Vagina (tissue), 2 donors: ENCODE data around the gene GUCY2C.

Source experiments
- POLR2A ChIP-seq, 2 donors: fragments of 450-650 bp; IDR thresholded peaks; one replicate each; pipeline ENCODE4 v1.6.1; 2017; ENCODE audit warnings: antibody characterized with exemption in 2 of 2, mild to moderate bottlenecking in 2 of 2, moderate library complexity in 2 of 2
- TF ChIP-seq, protein P1 (sequence below), 3 experiments: fragments of 450-650 bp in 2 of 3; fragments of 200-600 bp in 1 of 3; sonication (generic) in 1 of 3; IDR thresholded peaks; one replicate each; pipeline ENCODE4 v1.5.1; 2017 to 2019; ENCODE audit warnings: antibody characterized with exemption in 3 of 3, mild to moderate bottlenecking in 2 of 3, moderate library complexity in 2 of 3

DNA sequence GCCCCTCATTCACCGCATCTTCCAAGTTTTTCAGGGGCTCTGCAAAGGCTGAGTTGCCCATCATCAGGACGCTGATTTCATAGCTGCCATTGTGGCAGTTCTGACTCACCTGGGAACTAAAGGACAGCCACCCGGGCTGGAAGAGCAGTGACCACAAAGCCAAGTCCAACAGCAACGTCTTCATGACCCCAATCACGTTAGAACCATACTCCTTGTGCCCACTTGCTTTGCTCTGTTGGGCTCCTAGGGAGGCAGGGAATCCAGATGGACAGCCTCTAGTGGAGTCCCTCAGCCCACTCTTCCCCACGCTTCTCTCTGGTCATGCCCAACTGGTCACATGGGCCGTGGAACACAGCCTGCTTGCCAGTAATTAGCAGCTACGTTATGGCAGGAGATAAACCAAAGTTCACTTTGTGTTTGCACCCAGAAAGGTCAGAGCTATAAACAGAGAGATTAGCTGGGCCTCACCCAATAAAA is at the start of gene GUCY2C:
- no peak for TF ChIP-seq POLR2A (IDR thresholded peaks at IDR 0.05)
- TF ChIP-seq, protein P1, sequence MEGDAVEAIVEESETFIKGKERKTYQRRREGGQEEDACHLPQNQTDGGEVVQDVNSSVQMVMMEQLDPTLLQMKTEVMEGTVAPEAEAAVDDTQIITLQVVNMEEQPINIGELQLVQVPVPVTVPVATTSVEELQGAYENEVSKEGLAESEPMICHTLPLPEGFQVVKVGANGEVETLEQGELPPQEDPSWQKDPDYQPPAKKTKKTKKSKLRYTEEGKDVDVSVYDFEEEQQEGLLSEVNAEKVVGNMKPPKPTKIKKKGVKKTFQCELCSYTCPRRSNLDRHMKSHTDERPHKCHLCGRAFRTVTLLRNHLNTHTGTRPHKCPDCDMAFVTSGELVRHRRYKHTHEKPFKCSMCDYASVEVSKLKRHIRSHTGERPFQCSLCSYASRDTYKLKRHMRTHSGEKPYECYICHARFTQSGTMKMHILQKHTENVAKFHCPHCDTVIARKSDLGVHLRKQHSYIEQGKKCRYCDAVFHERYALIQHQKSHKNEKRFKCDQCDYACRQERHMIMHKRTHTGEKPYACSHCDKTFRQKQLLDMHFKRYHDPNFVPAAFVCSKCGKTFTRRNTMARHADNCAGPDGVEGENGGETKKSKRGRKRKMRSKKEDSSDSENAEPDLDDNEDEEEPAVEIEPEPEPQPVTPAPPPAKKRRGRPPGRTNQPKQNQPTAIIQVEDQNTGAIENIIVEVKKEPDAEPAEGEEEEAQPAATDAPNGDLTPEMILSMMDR (IDR thresholded peaks at IDR 0.05), result no peak
